HG03025 (cell line): ENCODE results near the gene LPAR3.

ENCODE experiments used
- ATAC-seq: cut with Tn5 transposase; IDR thresholded peaks from one replicate; pipeline ENCODE4 v1.9.1; 2021; ENCODE audit warnings: mild to moderate bottlenecking, moderate library complexity; ENCODE audit not compliant: unreplicated experiment, low FRiP score

Gene LPAR3

GRCh38 chr1:84781946-84782771 lies 110.8 kb downstream of the LPAR3 start:
- peak; percentile 87 for ATAC-seq

GRCh38 chr1:84780000-84780716 lies 112.8 kb downstream of the LPAR3 start:
- no peak for ATAC-seq

- ATAC-seq: no peak
These were observed 116.4 kb downstream of the LPAR3 start for GRCh38 chr1:84776639-84777038.

GRCh38 chr1:84775535-84775920 lies 117.5 kb downstream of the LPAR3 start:
- no peak for ATAC-seq

- ATAC-seq: no peak
These were observed 118.1 kb downstream of the LPAR3 start for GRCh38 chr1:84774669-84775534.

- ATAC-seq: no peak
These were observed 119.0 kb downstream of the LPAR3 start for GRCh38 chr1:84773933-84774497.

- no peak for ATAC-seq
These were observed 119.8 kb downstream of the LPAR3 start for GRCh38 chr1:84773195-84773594.

GRCh38 chr1:84772428-84772943 lies 120.5 kb downstream of the LPAR3 start:
- ATAC-seq: peak; percentile 60

- no peak for ATAC-seq
These were observed 121.1 kb downstream of the LPAR3 start for GRCh38 chr1:84771895-84772294.

GRCh38 chr1:84770481-84770880 lies 122.5 kb downstream of the LPAR3 start:
- no peak for ATAC-seq

GRCh38 chr1:84769636-84770035 lies 123.4 kb downstream of the LPAR3 start:
- no peak for ATAC-seq

GRCh38 chr1:84768634-84769033 lies 124.4 kb downstream of the LPAR3 start:
- ATAC-seq: no peak

GRCh38 chr1:84763912-84764680 lies 128.9 kb downstream of the LPAR3 start:
- no peak for ATAC-seq

GRCh38 chr1:84762664-84763063 lies 130.3 kb downstream of the LPAR3 start:
- ATAC-seq: no peak
